ENCODE results near the gene MAFF.

MAFF gene

GRCh38 chr22:38205261-38206128 is 3.7 kb downstream of the MAFF start:
- DNase-seq: no peak

- DNase-seq: no peak
Observed at GRCh38 chr22:38207898-38208432, 6.2 kb downstream of the MAFF start.

GRCh38 chr22:38208551-38208968 is 6.8 kb downstream of the MAFF start:
- no peak for DNase-seq

GRCh38 chr22:38211556-38211955 is 9.8 kb downstream of the MAFF start:
- no peak for DNase-seq

GRCh38 chr22:38212442-38212841 is 10.6 kb downstream of the MAFF start:
- no peak for DNase-seq

- no peak for DNase-seq
Observed at GRCh38 chr22:38213319-38213989, 11.7 kb downstream of the MAFF start.

- no peak for DNase-seq
Observed at GRCh38 chr22:38213990-38214301, 12.2 kb downstream of the MAFF start.

GRCh38 chr22:38214302-38215056 is 12.7 kb downstream of the MAFF start:
- no peak for DNase-seq

GRCh38 chr22:38215156-38216038 is 13.6 kb downstream of the MAFF start:
- DNase-seq: no peak

- DNase-seq: no peak
Observed at GRCh38 chr22:38218661-38219622, 17.1 kb downstream of the MAFF start.

- no peak for DNase-seq
Observed at GRCh38 chr22:38219632-38220031, 17.8 kb downstream of the MAFF start.

GRCh38 chr22:38220163-38220562 is 18.4 kb downstream of the MAFF start:
- no peak for DNase-seq

- no peak for DNase-seq
Observed at GRCh38 chr22:38220653-38221386, 19.0 kb downstream of the MAFF start.

- no peak for DNase-seq
Observed at GRCh38 chr22:38221407-38221806, 19.6 kb downstream of the MAFF start.

GRCh38 chr22:38221908-38222796 is 20.4 kb downstream of the MAFF start:
- DNase-seq: no peak

GRCh38 chr22:38222797-38223119 is 21.0 kb downstream of the MAFF start:
- DNase-seq: no peak

- DNase-seq: no peak
Observed at GRCh38 chr22:38223289-38223960, 21.6 kb downstream of the MAFF start.

- no peak for DNase-seq
Observed at GRCh38 chr22:38226853-38227649, 25.3 kb downstream of the MAFF start.

Data from NCI-H187 treated with DMSO at 0.1 percent for 48 hours (cell line).